ENCODE measurements around the gene PSEN1. TPM values are rescaled to one million over a fixed set of nuclear protein-coding genes. Genes with fewer than 3 reads are reported as not detected.

The PSEN1 gene
- total and polyA plus RNA-seq, 2 donors (not counting 3 experiments of a cell fraction or from before 2014, with no cell fraction given), result 16.5 to 36.8 TPM

GRCh38 chr14:73261075-73261474 lies 124.8 kb downstream of the PSEN1 start:
- Histone ChIP-seq H3K79me2 (ENCODE audit: control insufficient read depth, insufficient read depth, low read length) (no peaks in the 10 kb centered on the region), H4K20me1 (replicated peaks; ENCODE audit: control insufficient read depth, extremely low read depth, insufficient read depth, low read length) (no peaks in the 10 kb centered on the region), H3K4me3 (replicated peaks in 1 of 3; ENCODE audit: insufficient read depth in 1 of 3, low read depth in 1 of 3, low read length in 3 of 3) (no peak overlapping the region), H3K27me3 (ENCODE audit: control insufficient read depth in 2 of 2, insufficient read depth in 2 of 2, low read length in 2 of 2) (no peaks in the 10 kb centered on the region), H3K36me3 (ENCODE audit: control insufficient read depth in 2 of 2, extremely low read depth in 1 of 2, insufficient read depth in 2 of 2, low read length in 2 of 2) (no peaks in the 10 kb centered on the region), H2AFZ (ENCODE audit: low read depth, low read length) (no peak overlapping the region), H3K4me2 (ENCODE audit: insufficient read depth, low read length) (no peak overlapping the region), H3K9me1 (replicated peaks; ENCODE audit: control insufficient read depth, extremely low read depth, insufficient read depth, low read length) (no peaks in the 10 kb centered on the region), H3K9me3 (replicated peaks; ENCODE audit: control insufficient read depth, insufficient read depth, low read length) (no peaks in the 10 kb centered on the region), H3K4me1 (ENCODE audit: control insufficient read depth, extremely low read depth, insufficient read depth, low read length) (no peaks in the 10 kb centered on the region), H3K27ac (ENCODE audit: insufficient read depth, low read depth, low read length) (no peak overlapping the region), H3K9ac (replicated peaks; ENCODE audit: extremely low read depth, insufficient read depth, low read length) (no peak overlapping the region)
- no peak for DNase-seq (ENCODE audit: low read depth, low spot score)
- BruUV-seq (replicated peaks), result no TSS peak
- dilution Hi-C loops (cut with MboI; ENCODE audit: extremely low pct_ligation_motif_present, low sequenced_read_pairs), result no loop called here
- CTCF ChIA-PET, result no interaction called here
- intact Hi-C loops (cut with micrococcal nuclease), result no loop called here
- POLR2A ChIA-PET, result no interaction called here
- TF ChIP-seq POLR2A (IDR thresholded peaks at IDR 0.05; ENCODE audit: low read depth, low read length) (no peak), GATA2 (IDR thresholded peaks at IDR 0.05; ENCODE audit: insufficient read depth, insufficient read length, low read depth, low read length) (no peak), CTCF (IDR thresholded peaks at IDR 0.05; ENCODE audit: extremely low read depth in 1 of 2, insufficient read depth in 1 of 2, low read depth in 1 of 2, low read length in 2 of 2) (no peak), MYC (IDR thresholded peaks at IDR 0.05; ENCODE audit: low read depth, low read length) (no peak), FOS (IDR thresholded peaks at IDR 0.05; ENCODE audit: borderline replicate concordance, insufficient read depth, low read length) (no peak), EZH2 (IDR thresholded peaks at IDR 0.05; ENCODE audit: borderline replicate concordance, low read depth, low read length, severe bottlenecking) (no peak), JUN (IDR thresholded peaks at IDR 0.05; ENCODE audit: borderline replicate concordance, insufficient read depth, insufficient read length, low read depth) (no peak), POLR2AphosphoS5 (IDR thresholded peaks at IDR 0.05; ENCODE audit: insufficient read depth, low read depth, low read length) (no peak)
- TF ChIP-seq, protein P1, sequence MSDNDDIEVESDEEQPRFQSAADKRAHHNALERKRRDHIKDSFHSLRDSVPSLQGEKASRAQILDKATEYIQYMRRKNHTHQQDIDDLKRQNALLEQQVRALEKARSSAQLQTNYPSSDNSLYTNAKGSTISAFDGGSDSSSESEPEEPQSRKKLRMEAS (IDR thresholded peaks at IDR 0.05; ENCODE audit: insufficient read depth, insufficient read length), result no peak
- no peak for FAIRE-seq

All from endothelial cell of umbilical vein (primary cell).